AG10803 (cell line): ENCODE data around the gene TBC1D14.

ENCODE experiments used
- DNase-seq: peaks from one replicate; pipeline ENCODE4 v3.0.0; 2010; ENCODE audit warnings: low read depth
- H3K4me3 ChIP-seq: 2 replicates; pipeline ENCODE4 v1.5.1; 2011; ENCODE audit warnings: mild to moderate bottlenecking, low read length, control low read depth
- CTCF ChIP-seq: conservative IDR thresholded peaks from 2 replicates; pipeline ENCODE4 v1.5.1; 2011; ENCODE audit warnings: mild to moderate bottlenecking, low read length, control low read depth, inconsistent platforms

Gene TBC1D14

GRCh38 chr4:7003176-7003878, 93.7 kb downstream of the TBC1D14 start:
- DNase-seq, result no peak
- no peak overlapping the region for H3K4me3 ChIP-seq
- TF ChIP-seq CTCF, result no peak

- H3K4me3 ChIP-seq, result no peak overlapping the region
- no peak for TF ChIP-seq CTCF
- no peak for DNase-seq
Observed at GRCh38 chr4:7003879-7004240, 94.2 kb downstream of the TBC1D14 start.

GRCh38 chr4:7004331-7004730, 94.7 kb downstream of the TBC1D14 start:
- no peak overlapping the region for H3K4me3 ChIP-seq
- no peak for TF ChIP-seq CTCF
- DNase-seq, result no peak

- H3K4me3 ChIP-seq, result no peak overlapping the region
- no peak for TF ChIP-seq CTCF
- DNase-seq, result no peak
Observed at GRCh38 chr4:7005571-7005970, 95.9 kb downstream of the TBC1D14 start.

GRCh38 chr4:7006411-7006810, 96.8 kb downstream of the TBC1D14 start:
- peak; percentile 69 for DNase-seq
- TF ChIP-seq CTCF, result no peak
- no peak overlapping the region for H3K4me3 ChIP-seq

GRCh38 chr4:7007142-7007907, 97.7 kb downstream of the TBC1D14 start:
- no peak overlapping the region for H3K4me3 ChIP-seq
- no peak for TF ChIP-seq CTCF
- no peak for DNase-seq

- no peak overlapping the region for H3K4me3 ChIP-seq
- no peak for TF ChIP-seq CTCF
- no peak for DNase-seq
Observed at GRCh38 chr4:7007944-7008343, 98.3 kb downstream of the TBC1D14 start.
